OCI-LY1 (cell line): ENCODE results near the gene TRPC3.

ENCODE experiments used
- H2AFZ ChIP-seq: fragments of 200-600 bp; sonication (generic), shearing (Covaris generic); 2 replicates; pipeline ENCODE4 v1.6.0; 2014; ENCODE audit warnings: antibody characterized with exemption, mild to moderate bottlenecking, low read length
- H3F3A ChIP-seq: fragments of 200-600 bp; sonication (generic), shearing (Covaris generic); 2 replicates; pipeline ENCODE4 v1.6.0; 2014; ENCODE audit warnings: mild to moderate bottlenecking, antibody characterized with exemption, low read length, moderate library complexity; ENCODE audit not compliant: insufficient read depth
- H3K27ac ChIP-seq: fragments of 200-600 bp; sonication (generic); 2 replicates; pipeline ENCODE4 v1.5.1; 2014; ENCODE audit warnings: low read length, mixed run types, mild to moderate bottlenecking, low read depth; ENCODE audit not compliant: poor library complexity, severe bottlenecking
- H3K27me3 ChIP-seq: fragments of 200-600 bp; sonication (generic); 2 replicates; pipeline ENCODE4 v1.6.0; 2014; ENCODE audit warnings: antibody characterized with exemption, mild to moderate bottlenecking, low read length, moderate library complexity; ENCODE audit not compliant: insufficient read depth
- H3K36me3 ChIP-seq: fragments of 200-600 bp; sonication (generic); 2 replicates; pipeline ENCODE4 v1.6.1; 2014; ENCODE audit warnings: mild to moderate bottlenecking, antibody characterized with exemption, low read length, moderate library complexity, mixed read lengths; ENCODE audit not compliant: insufficient read depth
- H3K4me1 ChIP-seq: fragments of 200-600 bp; sonication (generic); 2 replicates; pipeline ENCODE4 v1.5.1; 2014; ENCODE audit warnings: mild to moderate bottlenecking, low read length, moderate library complexity; ENCODE audit not compliant: insufficient read depth, severe bottlenecking
- H3K4me2 ChIP-seq: fragments of 200-600 bp; sonication (generic), shearing (Covaris generic); 2 replicates; pipeline ENCODE4 v1.6.1; 2014; ENCODE audit warnings: low read length
- H3K4me3 ChIP-seq: fragments of 200-600 bp; sonication (generic); 2 replicates; pipeline ENCODE4 v1.5.1; 2014; ENCODE audit warnings: low read length, low read depth, mild to moderate bottlenecking, mixed read lengths; ENCODE audit not compliant: poor library complexity, severe bottlenecking
- H3K79me2 ChIP-seq: fragments of 200-600 bp; shearing (Covaris generic); 2 replicates; pipeline ENCODE4 v1.6.1; 2016; ENCODE audit warnings: mixed run types, low read length, mixed read lengths; ENCODE audit not compliant: insufficient read depth
- H3K9ac ChIP-seq: fragments of 200-600 bp; sonication (generic), shearing (Covaris generic); 2 replicates; pipeline ENCODE4 v1.6.1; 2014; ENCODE audit warnings: mild to moderate bottlenecking, low read length, mixed read lengths
- H3K9me2 ChIP-seq: fragments of 200-600 bp; sonication (generic), shearing (Covaris generic); 2 replicates; pipeline ENCODE4 v1.6.1; 2014; ENCODE audit warnings: low read depth, mild to moderate bottlenecking, low read length, mixed read lengths
- H3K9me3 ChIP-seq: fragments of 200-600 bp; shearing (Covaris generic); 2 replicates; pipeline ENCODE4 v1.6.1; 2014; ENCODE audit warnings: low read length, mixed read lengths
- H4K20me1 ChIP-seq: fragments of 200-600 bp; sonication (generic), shearing (Covaris generic); 2 replicates; pipeline ENCODE4 v1.6.0; 2016; ENCODE audit warnings: mild to moderate bottlenecking, low read length; ENCODE audit not compliant: insufficient read depth
- CTCF ChIP-seq: fragments of 200-600 bp; sonication (generic), shearing (Covaris generic); IDR thresholded peaks from 2 replicates; pipeline ENCODE4 v1.5.1; 2017; ENCODE audit warnings: mild to moderate bottlenecking, antibody characterized with exemption, low read length, moderate library complexity, mixed read lengths
- EZH2 ChIP-seq: fragments of 200-600 bp; sonication (generic), shearing (Covaris generic); IDR thresholded peaks from 2 replicates; pipeline ENCODE4 v1.8.0; 2017; ENCODE audit warnings: borderline replicate concordance, mixed run types, mild to moderate bottlenecking, antibody characterized with exemption, low read length, moderate library complexity, mixed read lengths

TRPC3 gene

GRCh38 chr4:121978172-121978516 is 26.3 kb upstream of the TRPC3 start:
- TF ChIP-seq CTCF (no peak), EZH2 (no peak)
- peak overlapping the region; percentile 25; the same call in 1 of the 2 replicates for H3K4me2 ChIP-seq

GRCh38 chr4:121977251-121978171 is 25.7 kb upstream of the TRPC3 start:
- no peak overlapping the region for H3K4me3 ChIP-seq
- no peaks in the 10 kb centered on the region for H3K36me3 ChIP-seq
- no peak overlapping the region for H2AFZ ChIP-seq
- no peak overlapping the region for H3K27ac ChIP-seq
- H3K4me2 ChIP-seq: peak overlapping the region; percentile 25; the same call in 1 of the 2 replicates
- H4K20me1 ChIP-seq: no peaks in the 10 kb centered on the region
- H3F3A ChIP-seq: no peaks in the 10 kb centered on the region
- no peak for TF ChIP-seq CTCF
- no peak for TF ChIP-seq EZH2
- no peaks in the 10 kb centered on the region for H3K27me3 ChIP-seq
- no peak overlapping the region for H3K9ac ChIP-seq
- H3K9me3 ChIP-seq: no peaks in the 10 kb centered on the region
- peaks cover 10% of the 10 kb centered on the region for H3K4me1 ChIP-seq
- no peaks in the 10 kb centered on the region for H3K9me2 ChIP-seq
- H3K79me2 ChIP-seq: no peaks in the 10 kb centered on the region

More at GRCh38 chr4:121978172-121978516, 26.3 kb upstream of the TRPC3 start:
- H3K4me3 ChIP-seq: no peak overlapping the region
- H3K27me3 ChIP-seq: no peaks in the 10 kb centered on the region
- H3K4me1 ChIP-seq: peaks cover 10% of the 10 kb centered on the region
- H4K20me1 ChIP-seq: no peaks in the 10 kb centered on the region
- no peaks in the 10 kb centered on the region for H3K79me2 ChIP-seq
- H3K9me3 ChIP-seq: no peaks in the 10 kb centered on the region
- H3K36me3 ChIP-seq: no peaks in the 10 kb centered on the region
- no peak overlapping the region for H2AFZ ChIP-seq
- no peaks in the 10 kb centered on the region for H3K9me2 ChIP-seq
- no peak overlapping the region for H3K27ac ChIP-seq
- no peaks in the 10 kb centered on the region for H3F3A ChIP-seq
- H3K9ac ChIP-seq: no peak overlapping the region

- Histone ChIP-seq H3K9me2 (no peaks in the 10 kb centered on the region), H3K79me2 (no peaks in the 10 kb centered on the region), H3K9ac (no peak overlapping the region), H3K9me3 (no peaks in the 10 kb centered on the region), H3K27me3 (no peaks in the 10 kb centered on the region), H3K27ac (no peak overlapping the region), H3K4me2 (no peak overlapping the region), H3K36me3 (no peaks in the 10 kb centered on the region), H2AFZ (no peak overlapping the region), H3K4me3 (no peak overlapping the region), H3F3A (no peaks in the 10 kb centered on the region), H4K20me1 (no peaks in the 10 kb centered on the region), H3K4me1 (peaks cover 10% of the 10 kb centered on the region)
- no peak for TF ChIP-seq CTCF
- TF ChIP-seq EZH2: no peak
These were observed 23.9 kb upstream of the TRPC3 start for GRCh38 chr4:121975784-121976183.
